Suprapubic skin (tissue), 4 donors: ENCODE results near the gene DAAM2.

ENCODE experiments used
- POLR2A ChIP-seq, 2 donors: fragments of 450-650 bp; IDR thresholded peaks; one replicate each; pipeline ENCODE4 v1.6.1; 2017; ENCODE audit warnings: antibody characterized with exemption in 2 of 2, mild to moderate bottlenecking in 2 of 2, moderate library complexity in 2 of 2
- POLR2AphosphoS5 ChIP-seq, 3 donors: sonication (generic); formaldehyde crosslinking; IDR thresholded peaks; one replicate each; pipeline ENCODE4 v1.6.1; 2017; ENCODE audit warnings: antibody characterized with exemption in 3 of 3

DNA sequence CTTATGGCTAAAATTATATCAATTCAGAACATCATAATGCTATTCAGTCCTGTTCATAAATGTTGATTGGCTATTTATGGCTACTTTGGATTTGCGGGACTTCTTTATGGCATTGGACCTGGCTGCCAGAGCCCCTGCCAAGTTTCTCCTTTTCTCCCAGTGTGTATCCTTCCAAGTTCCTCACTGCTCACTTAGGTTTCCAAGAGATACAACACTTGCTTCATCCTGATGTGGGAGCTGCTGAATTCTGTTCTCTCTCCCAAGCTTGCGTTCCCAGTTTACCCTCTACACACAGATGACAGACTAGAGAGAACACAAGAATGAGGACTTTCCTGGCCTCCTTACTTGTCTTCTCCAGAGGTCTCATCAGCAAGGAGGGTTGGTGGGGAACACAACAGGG, 18.4 kb upstream of the DAAM2 start:
- TF ChIP-seq POLR2A (IDR thresholded peaks at IDR 0.05) (no peak), POLR2AphosphoS5 (IDR thresholded peaks at IDR 0.05) (no peak)
